ENCODE results near the gene PPP1R27.

PPP1R27 gene

GRCh38 chr17:81866440-81867169 is 31.8 kb upstream of the PPP1R27 start:
- Histone ChIP-seq H3K27me3 (ENCODE audit: insufficient read depth, insufficient read length) (no peaks in the 10 kb centered on the region), H3K9me3 (ENCODE audit: insufficient read depth, low read length) (no peaks in the 10 kb centered on the region), H3K4me3 (ENCODE audit: insufficient read length, low read depth) (no peak overlapping the region), H3K9ac (ENCODE audit: insufficient read length, low read depth) (peak overlapping the region; percentile 77), H3K4me1 (ENCODE audit: insufficient read depth, insufficient read length) (peaks cover 42% of the 10 kb centered on the region), H3K36me3 (ENCODE audit: insufficient read depth, insufficient read length, low read length) (peaks cover 76% of the 10 kb centered on the region)
- DNase-seq (ENCODE audit: low read depth, low spot score) = no peak
- TF ChIP-seq ZNF274 (IDR thresholded peaks at IDR 0.05; ENCODE audit: low read depth, low read length) = no peak
- no peak for TF ChIP-seq SUZ12 (IDR thresholded peaks at IDR 0.05; ENCODE audit: extremely low read depth, insufficient read depth, insufficient read length)
- no peak for TF ChIP-seq YY1 (IDR thresholded peaks at IDR 0.05; ENCODE audit: insufficient read depth, insufficient read length)

GRCh38 chr17:81865733-81866439 is 31.0 kb upstream of the PPP1R27 start:
- DNase-seq (ENCODE audit: low read depth, low spot score) = no peak
- H3K27me3 ChIP-seq (ENCODE audit: insufficient read depth, insufficient read length) = no peaks in the 10 kb centered on the region
- H3K4me1 ChIP-seq (ENCODE audit: insufficient read depth, insufficient read length) = peaks cover 42% of the 10 kb centered on the region
- H3K4me3 ChIP-seq (ENCODE audit: insufficient read length, low read depth) = no peak overlapping the region
- no peaks in the 10 kb centered on the region for H3K9me3 ChIP-seq (ENCODE audit: insufficient read depth, low read length)
- H3K9ac ChIP-seq (ENCODE audit: insufficient read length, low read depth) = peak overlapping the region; percentile 58
- H3K36me3 ChIP-seq (ENCODE audit: insufficient read depth, insufficient read length, low read length) = peaks cover 76% of the 10 kb centered on the region
- no peak for TF ChIP-seq YY1 (IDR thresholded peaks at IDR 0.05; ENCODE audit: insufficient read depth, insufficient read length)
- no peak for TF ChIP-seq ZNF274 (IDR thresholded peaks at IDR 0.05; ENCODE audit: low read depth, low read length)
- no peak for TF ChIP-seq SUZ12 (IDR thresholded peaks at IDR 0.05; ENCODE audit: extremely low read depth, insufficient read depth, insufficient read length)

- TF ChIP-seq YY1 (IDR thresholded peaks at IDR 0.05; ENCODE audit: insufficient read depth, insufficient read length) (no peak), SUZ12 (IDR thresholded peaks at IDR 0.05; ENCODE audit: extremely low read depth, insufficient read depth, insufficient read length) (no peak), ZNF274 (IDR thresholded peaks at IDR 0.05; ENCODE audit: low read depth, low read length) (no peak)
- H3K4me3 ChIP-seq (ENCODE audit: insufficient read length, low read depth) = no peak overlapping the region
- no peaks in the 10 kb centered on the region for H3K9me3 ChIP-seq (ENCODE audit: insufficient read depth, low read length)
- peak overlapping the region; percentile 58 for H3K9ac ChIP-seq (ENCODE audit: insufficient read length, low read depth)
- DNase-seq (ENCODE audit: low read depth, low spot score) = no peak
- peaks cover 42% of the 10 kb centered on the region for H3K4me1 ChIP-seq (ENCODE audit: insufficient read depth, insufficient read length)
- peaks cover 73% of the 10 kb centered on the region for H3K36me3 ChIP-seq (ENCODE audit: insufficient read depth, insufficient read length, low read length)
- no peaks in the 10 kb centered on the region for H3K27me3 ChIP-seq (ENCODE audit: insufficient read depth, insufficient read length)
These were observed 30.5 kb upstream of the PPP1R27 start for GRCh38 chr17:81865358-81865732.

- H3K9me3 ChIP-seq (ENCODE audit: insufficient read depth, low read length) = no peaks in the 10 kb centered on the region
- no peak overlapping the region for H3K4me3 ChIP-seq (ENCODE audit: insufficient read length, low read depth)
- no peaks in the 10 kb centered on the region for H3K27me3 ChIP-seq (ENCODE audit: insufficient read depth, insufficient read length)
- H3K4me1 ChIP-seq (ENCODE audit: insufficient read depth, insufficient read length) = peaks cover 38% of the 10 kb centered on the region
- peak overlapping the region; percentile 34 for H3K9ac ChIP-seq (ENCODE audit: insufficient read length, low read depth)
- DNase-seq (ENCODE audit: low read depth, low spot score) = no peak
- TF ChIP-seq SUZ12 (IDR thresholded peaks at IDR 0.05; ENCODE audit: extremely low read depth, insufficient read depth, insufficient read length) = no peak
- no peak for TF ChIP-seq YY1 (IDR thresholded peaks at IDR 0.05; ENCODE audit: insufficient read depth, insufficient read length)
- H3K36me3 ChIP-seq (ENCODE audit: insufficient read depth, insufficient read length, low read length) = peaks cover 67% of the 10 kb centered on the region
These were observed 29.3 kb upstream of the PPP1R27 start for GRCh38 chr17:81863833-81864768.

- Histone ChIP-seq H3K9ac (ENCODE audit: insufficient read length, low read depth) (peak overlapping the region; percentile 61), H3K4me1 (ENCODE audit: insufficient read depth, insufficient read length) (peaks cover 37% of the 10 kb centered on the region), H3K4me3 (ENCODE audit: insufficient read length, low read depth) (no peak overlapping the region), H3K27me3 (ENCODE audit: insufficient read depth, insufficient read length) (no peaks in the 10 kb centered on the region), H3K36me3 (ENCODE audit: insufficient read depth, insufficient read length, low read length) (peaks cover 69% of the 10 kb centered on the region), H3K9me3 (ENCODE audit: insufficient read depth, low read length) (no peaks in the 10 kb centered on the region)
- TF ChIP-seq ZNF274 (IDR thresholded peaks at IDR 0.05; ENCODE audit: low read depth, low read length) (no peak), YY1 (IDR thresholded peaks at IDR 0.05; ENCODE audit: insufficient read depth, insufficient read length) (no peak), SUZ12 (IDR thresholded peaks at IDR 0.05; ENCODE audit: extremely low read depth, insufficient read depth, insufficient read length) (no peak)
- no peak for DNase-seq (ENCODE audit: low read depth, low spot score)
These were observed 28.3 kb upstream of the PPP1R27 start for GRCh38 chr17:81863123-81863675.

GRCh38 chr17:81860756-81861568 is 26.1 kb upstream of the PPP1R27 start:
- Histone ChIP-seq H3K4me1 (ENCODE audit: insufficient read depth, insufficient read length) (peaks cover 22% of the 10 kb centered on the region), H3K9ac (ENCODE audit: insufficient read length, low read depth) (peak overlapping the region; percentile 93), H3K4me3 (ENCODE audit: insufficient read length, low read depth) (peak overlapping the region; percentile 99), H3K9me3 (ENCODE audit: insufficient read depth, low read length) (no peaks in the 10 kb centered on the region), H3K36me3 (ENCODE audit: insufficient read depth, insufficient read length, low read length) (peaks cover 73% of the 10 kb centered on the region), H3K27me3 (ENCODE audit: insufficient read depth, insufficient read length) (no peaks in the 10 kb centered on the region)
- TF ChIP-seq ZNF274 (IDR thresholded peaks at IDR 0.05; ENCODE audit: low read depth, low read length) (no peak), YY1 (IDR thresholded peaks at IDR 0.05; ENCODE audit: insufficient read depth, insufficient read length) (peak; percentile 41)
- peak; percentile 97 for DNase-seq (ENCODE audit: low read depth, low spot score)

All from NT2/D1 (cell line).